H9 (cell line): Measurements from ENCODE around the gene TAOK1. TPM values are rescaled to one million over a fixed set of nuclear protein-coding genes. Genes with fewer than 3 reads are reported as not detected.

Experiments
- DNase-seq: peaks from one replicate; pipeline ENCODE4 v3.0.0-alpha.2; 2017
- H2AFZ ChIP-seq: one replicate; pipeline ENCODE4 v1.6.1; 2013; ENCODE audit warnings: mild to moderate bottlenecking, low read length, control low read depth, moderate library complexity
- H2AK5ac ChIP-seq: 2 replicates; pipeline ENCODE4 v1.6.1; 2013; ENCODE audit warnings: low read length, control low read depth, mixed read lengths; ENCODE audit not compliant: insufficient read length
- H2BK120ac ChIP-seq: one replicate; pipeline ENCODE4 v1.6.1; 2013; ENCODE audit warnings: low read depth, mild to moderate bottlenecking, low read length, control low read depth, inconsistent platforms; ENCODE audit not compliant: poor library complexity, severe bottlenecking
- H2BK12ac ChIP-seq: 2 replicates; pipeline ENCODE4 v1.6.1; 2013; ENCODE audit warnings: low read length, control low read depth, mixed read lengths, low read depth; ENCODE audit not compliant: insufficient read length
- H2BK15ac ChIP-seq: 2 replicates; pipeline ENCODE4 v1.6.1; 2013; ENCODE audit warnings: low read depth, low read length, control low read depth
- H2BK20ac ChIP-seq: one replicate; pipeline ENCODE4 v1.6.1; 2013; ENCODE audit warnings: low read depth, mild to moderate bottlenecking, low read length, control low read depth, inconsistent platforms; ENCODE audit not compliant: poor library complexity, severe bottlenecking
- H2BK5ac ChIP-seq: 2 replicates; pipeline ENCODE4 v1.6.1; 2013; ENCODE audit warnings: low read length, control low read depth, mixed read lengths; ENCODE audit not compliant: insufficient read length
- H3K14ac ChIP-seq: 2 replicates; pipeline ENCODE4 v1.6.1; 2013; ENCODE audit warnings: low read length, control low read depth; ENCODE audit not compliant: insufficient read depth
- H3K18ac ChIP-seq: 2 replicates; pipeline ENCODE4 v1.6.1; 2013; ENCODE audit warnings: low read depth, mild to moderate bottlenecking, mixed read lengths, low read length, control low read depth; ENCODE audit not compliant: insufficient read length
- H3K23ac ChIP-seq: 2 replicates; pipeline ENCODE4 v1.6.1; 2013; ENCODE audit warnings: low read length, control low read depth, mixed read lengths, low read depth; ENCODE audit not compliant: insufficient read length
- H3K23me2 ChIP-seq: 2 replicates; pipeline ENCODE4 v1.6.1; 2013; ENCODE audit warnings: low read depth, mild to moderate bottlenecking, mixed read lengths, low read length, control low read depth; ENCODE audit not compliant: insufficient read length, poor library complexity, severe bottlenecking
- H3K27ac ChIP-seq: 2 replicates; pipeline ENCODE4 v1.5.1; 2013; ENCODE audit warnings: low read length, control low read depth, mixed read lengths, low read depth; ENCODE audit not compliant: insufficient read length
- H3K27me3 ChIP-seq: 2 replicates; pipeline ENCODE4 v1.6.1; 2013; ENCODE audit warnings: low read length, control low read depth, inconsistent platforms; ENCODE audit not compliant: insufficient read depth
- H3K4ac ChIP-seq: 2 replicates; pipeline ENCODE4 v1.6.1; 2013; ENCODE audit warnings: low read depth, mild to moderate bottlenecking, control low read depth, inconsistent platforms, low read length, moderate library complexity
- H3K4me1 ChIP-seq: 2 replicates; pipeline ENCODE4 v1.6.1; 2013; ENCODE audit warnings: low read length, control low read depth, inconsistent platforms; ENCODE audit not compliant: insufficient read depth
- H3K4me2 ChIP-seq: 2 replicates; pipeline ENCODE4 v1.6.1; 2013; ENCODE audit warnings: low read length, control low read depth, mixed read lengths; ENCODE audit not compliant: insufficient read length, insufficient read depth
- H3K56ac ChIP-seq: 2 replicates; pipeline ENCODE4 v1.6.1; 2013; ENCODE audit warnings: low read depth, mild to moderate bottlenecking, mixed read lengths, low read length, control low read depth; ENCODE audit not compliant: insufficient read length
- H3K79me1 ChIP-seq: 2 replicates; pipeline ENCODE4 v1.6.1; 2013; ENCODE audit warnings: low read depth, mild to moderate bottlenecking, moderate library complexity, low read length, control low read depth, inconsistent platforms; ENCODE audit not compliant: insufficient read depth, poor library complexity, severe bottlenecking
- H3K79me2 ChIP-seq: 2 replicates; pipeline ENCODE4 v1.6.1; 2013; ENCODE audit warnings: low read length, control low read depth, inconsistent platforms; ENCODE audit not compliant: insufficient read depth
- H3K9ac ChIP-seq: 2 replicates; pipeline ENCODE4 v1.6.1; 2013; ENCODE audit warnings: low read length, control low read depth, mixed read lengths; ENCODE audit not compliant: insufficient read length; ENCODE audit errors: extremely low read depth
- H3K9me3 ChIP-seq: one replicate; pipeline ENCODE4 v1.6.1; 2013; ENCODE audit warnings: low read depth, low read length, inconsistent platforms; ENCODE audit not compliant: control insufficient read depth
- H3T11ph ChIP-seq: one replicate; pipeline ENCODE4 v1.6.1; 2013; ENCODE audit warnings: mild to moderate bottlenecking, low read length, control low read depth, inconsistent platforms
- H4K20me1 ChIP-seq: one replicate; pipeline ENCODE4 v1.6.1; 2013; ENCODE audit not compliant: control insufficient read depth, insufficient read length, insufficient read depth
- H4K5ac ChIP-seq: 2 replicates; pipeline ENCODE4 v1.6.1; 2013; ENCODE audit warnings: low read depth, mild to moderate bottlenecking, mixed read lengths, low read length, control low read depth; ENCODE audit not compliant: insufficient read length
- H4K8ac ChIP-seq: replicated peaks from 2 replicates; pipeline ENCODE4 v1.6.1; 2013; ENCODE audit warnings: low read length, control low read depth, mixed read lengths, low read depth; ENCODE audit not compliant: insufficient read length
- H4K91ac ChIP-seq: 2 replicates; pipeline ENCODE4 v1.6.1; 2013; ENCODE audit warnings: low read depth, mild to moderate bottlenecking, moderate library complexity, mixed read lengths, low read length, control low read depth; ENCODE audit not compliant: insufficient read length
- H3K27ac Mint-ChIP-seq, 3 experiments: 2 replicates in 2 of 3; 3 replicates in 1 of 3; pipeline ENCODE4 v1.8.0; 2020 to 2021; ENCODE audit warnings: mixed read lengths in 3 of 3, mild to moderate bottlenecking in 1 of 3, moderate library complexity in 1 of 3
- H3K27me3 Mint-ChIP-seq: 2 replicates; pipeline ENCODE4 v1.8.0; 2021; ENCODE audit warnings: low read depth, mild to moderate bottlenecking, moderate library complexity, mixed read lengths
- H3K36me3 Mint-ChIP-seq, 3 experiments: 2 replicates in 2 of 3; 3 replicates in 1 of 3; pipeline ENCODE4 v1.8.0; 2020 to 2021; ENCODE audit warnings: low read depth in 3 of 3, mixed read lengths in 3 of 3; ENCODE audit not compliant: insufficient read depth in 1 of 3
- H3K4me1 Mint-ChIP-seq, 2 experiments: 2 replicates each; pipeline ENCODE4 v1.8.0; 2020; ENCODE audit warnings: mixed read lengths in 2 of 2
- H3K4me3 Mint-ChIP-seq, 2 experiments: 2 replicates in 1 of 2; 3 replicates in 1 of 2; pipeline ENCODE4 v1.8.0; 2020 to 2021; ENCODE audit warnings: mild to moderate bottlenecking in 2 of 2, mixed read lengths in 2 of 2, moderate library complexity in 1 of 2
- H3K9me3 Mint-ChIP-seq, 2 experiments: 2 replicates in 1 of 2; 3 replicates in 1 of 2; pipeline ENCODE4 v1.8.0; 2020; ENCODE audit warnings: mild to moderate bottlenecking in 2 of 2, mixed read lengths in 2 of 2, moderate library complexity in 1 of 2
- CTCF ChIP-seq: fragments of 200-600 bp; sonication (generic); conservative IDR thresholded peaks from 3 replicates; pipeline ENCODE4 v1.8.0; 2021; ENCODE audit warnings: antibody characterized with exemption, mild to moderate bottlenecking
- WGBS: extraction: QIAGEN DNeasy Blood & Tissue Kit; methylation state at CpG from one replicate; pipeline ENCODE4 v1.1.7; 2013; ENCODE audit warnings: missing lambda C conversion rate, low lambda C conversion rate, mixed read lengths; ENCODE audit not compliant: insufficient read length; ENCODE audit errors: extremely low coverage; 5-methylcytosine and 5-hydroxymethylcytosine counted together
- total RNA-seq: library from RNA; stranded (reverse); gene quantifications from 2 replicates; pipeline ENCODE4 v1.2.1, GENCODE V29; 2021

Gene TAOK1
- total RNA-seq, 1 experiment from 2014 or later, result 93.0 TPM

DNA sequence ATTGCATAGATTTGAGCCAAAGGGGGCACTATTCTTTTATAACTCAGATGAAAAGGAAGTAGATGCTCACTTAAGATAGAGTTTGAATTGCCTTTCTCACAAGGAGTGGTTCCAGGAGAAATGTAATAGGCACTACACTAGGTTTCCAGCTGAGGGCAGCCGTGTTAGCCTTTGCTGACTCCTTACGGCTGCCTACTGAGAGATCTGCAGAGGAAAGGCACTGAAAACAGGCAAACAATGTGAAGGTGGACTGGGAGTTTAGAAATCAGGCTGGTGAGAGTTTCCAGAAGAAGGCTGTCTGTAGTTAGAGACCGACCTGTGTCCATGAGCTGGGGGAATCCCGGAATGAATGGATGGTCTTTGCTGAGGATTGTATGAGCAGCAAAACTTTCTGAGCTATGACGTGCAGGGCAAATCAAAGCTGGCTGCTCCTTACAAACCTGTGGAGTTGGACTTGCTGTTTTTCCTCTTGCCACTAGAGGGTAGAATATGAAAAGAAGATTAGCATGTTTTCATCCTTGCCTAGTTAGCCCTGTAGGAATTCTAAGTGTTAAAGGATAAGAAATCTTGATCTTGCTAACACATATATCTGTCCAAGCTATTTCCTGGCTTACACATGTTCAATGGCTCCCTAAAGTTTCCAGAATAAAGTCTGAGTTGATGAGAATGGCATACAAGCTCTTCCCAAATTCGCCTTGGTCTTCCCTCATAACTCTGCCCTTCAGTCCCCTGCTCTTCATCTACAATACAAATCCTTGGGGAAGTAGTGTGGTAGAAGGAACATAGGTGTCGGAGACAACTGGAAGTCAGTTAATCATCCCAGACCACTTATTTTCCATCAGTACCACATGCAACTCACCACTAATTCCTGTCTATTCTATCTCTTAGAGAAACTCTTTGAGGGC lies 20.1 kb upstream of the TAOK1 start:
- no peak overlapping the region for H2BK12ac ChIP-seq
- no peak overlapping the region for H3K14ac ChIP-seq
- no peak overlapping the region for H2BK20ac ChIP-seq
- H3K23me2 ChIP-seq, result peaks cover 3% of the 10 kb centered on the region
- H3K4ac ChIP-seq, result no peak overlapping the region
- no peak overlapping the region for H4K5ac ChIP-seq
- H3T11ph ChIP-seq, result no peak overlapping the region
- no peaks in the 10 kb centered on the region for H3K9me3 Mint-ChIP-seq
- no peak overlapping the region for H3K56ac ChIP-seq
- H3K27me3 Mint-ChIP-seq, result no peaks in the 10 kb centered on the region
- no peak overlapping the region for H3K23ac ChIP-seq
- no peaks in the 10 kb centered on the region for H3K9me3 ChIP-seq
- no peak overlapping the region for H2BK5ac ChIP-seq
- H4K91ac ChIP-seq, result no peak overlapping the region
- peak; percentile 90 for DNase-seq
- H2AK5ac ChIP-seq, result no peak overlapping the region
- no peak overlapping the region for H3K9ac ChIP-seq
- no peaks in the 10 kb centered on the region for H4K20me1 ChIP-seq
- peak overlapping the region; percentile 6 for H3K27ac ChIP-seq
- H2BK15ac ChIP-seq, result no peak overlapping the region; the same call in 1 of the 2 replicates
- H4K8ac ChIP-seq, result no peak overlapping the region
- H3K36me3 Mint-ChIP-seq, result no peaks in the 10 kb centered on the region; a peak in 1 of 7 replicates
- no peaks in the 10 kb centered on the region for H3K79me2 ChIP-seq
- peak overlapping the region; percentile 47 for H3K4me2 ChIP-seq
- no peak overlapping the region for H3K4me3 Mint-ChIP-seq
- peak overlapping the region; percentile 90 for H2AFZ ChIP-seq
- H3K18ac ChIP-seq, result peak overlapping the region; percentile 59
- no CpG with 5 or more reads among the region's 7 CpGs for WGBS
- peak; percentile 84 for TF ChIP-seq CTCF
- H3K79me1 ChIP-seq, result no peaks in the 10 kb centered on the region
- no peak overlapping the region for H3K27ac Mint-ChIP-seq
- H3K4me1 Mint-ChIP-seq, result peaks cover 6 to 11% of the 10 kb centered on the region in 2 experiments
- H2BK120ac ChIP-seq, result no peak overlapping the region
- H3K4me1 ChIP-seq, result no peaks in the 10 kb centered on the region; the same call in 1 of the 2 replicates
- H3K27me3 ChIP-seq, result no peaks in the 10 kb centered on the region
